Measurements from ENCODE around the gene LGALS16.

DNA sequence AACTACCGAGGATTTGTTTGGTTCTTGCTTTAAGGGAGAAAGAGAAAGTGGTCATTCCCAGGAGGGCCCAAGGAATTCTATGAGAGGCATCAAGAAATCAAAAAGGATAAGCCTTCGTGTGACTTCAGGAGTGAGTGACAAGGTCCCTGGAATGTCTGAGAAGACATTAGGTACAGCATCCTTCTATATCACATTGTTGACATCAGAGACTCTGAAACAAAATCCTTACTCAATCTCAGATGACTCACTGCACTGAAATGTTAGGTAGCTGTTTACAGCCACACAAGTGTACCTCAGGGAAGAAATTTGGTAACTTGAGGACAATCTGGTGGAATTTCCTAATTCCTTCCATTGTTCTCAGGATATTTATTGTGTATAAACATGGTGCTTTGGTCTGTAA lies 40.7 kb downstream of the LGALS16 start:
- TF ChIP-seq, protein P1, sequence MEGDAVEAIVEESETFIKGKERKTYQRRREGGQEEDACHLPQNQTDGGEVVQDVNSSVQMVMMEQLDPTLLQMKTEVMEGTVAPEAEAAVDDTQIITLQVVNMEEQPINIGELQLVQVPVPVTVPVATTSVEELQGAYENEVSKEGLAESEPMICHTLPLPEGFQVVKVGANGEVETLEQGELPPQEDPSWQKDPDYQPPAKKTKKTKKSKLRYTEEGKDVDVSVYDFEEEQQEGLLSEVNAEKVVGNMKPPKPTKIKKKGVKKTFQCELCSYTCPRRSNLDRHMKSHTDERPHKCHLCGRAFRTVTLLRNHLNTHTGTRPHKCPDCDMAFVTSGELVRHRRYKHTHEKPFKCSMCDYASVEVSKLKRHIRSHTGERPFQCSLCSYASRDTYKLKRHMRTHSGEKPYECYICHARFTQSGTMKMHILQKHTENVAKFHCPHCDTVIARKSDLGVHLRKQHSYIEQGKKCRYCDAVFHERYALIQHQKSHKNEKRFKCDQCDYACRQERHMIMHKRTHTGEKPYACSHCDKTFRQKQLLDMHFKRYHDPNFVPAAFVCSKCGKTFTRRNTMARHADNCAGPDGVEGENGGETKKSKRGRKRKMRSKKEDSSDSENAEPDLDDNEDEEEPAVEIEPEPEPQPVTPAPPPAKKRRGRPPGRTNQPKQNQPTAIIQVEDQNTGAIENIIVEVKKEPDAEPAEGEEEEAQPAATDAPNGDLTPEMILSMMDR (IDR thresholded peaks at IDR 0.05; ENCODE audit: low read length): no peak
- TF ChIP-seq EZH2phosphoT487 (IDR thresholded peaks at IDR 0.05; ENCODE audit: low read length) (no peak), EZH2 (optimal IDR thresholded peaks at IDR 0.05; ENCODE audit: low read depth, low read length) (no peak)

Data from MM.1S (cell line).